Transverse colon (tissue), 4 donors: Measurements from ENCODE around the gene CTRB1. TPM values are rescaled to one million over a fixed set of nuclear protein-coding genes. Genes with fewer than 3 reads are reported as not detected.

ENCODE experiments used
- DNase-seq: peaks from one replicate; pipeline ENCODE4 v3.0.0-alpha.2; 2019
- H3K27ac ChIP-seq, 4 donors: fragments of 200-600 bp; sonication (generic); 2 replicates each; pipeline ENCODE4 v1.5.1; 2016 to 2018; ENCODE audit warnings: inconsistent platforms in 4 of 4
- H3K27me3 ChIP-seq: fragments of 200-600 bp; sonication (generic); 2 replicates; pipeline ENCODE4 v1.5.1; 2017; ENCODE audit warnings: inconsistent platforms
- H3K36me3 ChIP-seq, 4 donors: fragments of 200-600 bp; sonication (generic); 2 replicates each; pipeline ENCODE4 v1.5.1; 2017 to 2019; ENCODE audit warnings: inconsistent platforms in 4 of 4
- H3K4me1 ChIP-seq, 4 donors: fragments of 200-600 bp; sonication (generic); 2 replicates each; pipeline ENCODE4 v1.5.1; 2017 to 2020; ENCODE audit warnings: inconsistent platforms in 4 of 4
- H3K4me3 ChIP-seq, 4 donors: fragments of 200-600 bp; sonication (generic); 1 replicate in 1 of 4; 2 replicates in 3 of 4; pipeline versions ENCODE4 v1.5.1 to v1.6.1; 2017 to 2019; ENCODE audit warnings: inconsistent platforms in 4 of 4
- H3K9me3 ChIP-seq, 2 donors: fragments of 200-600 bp; sonication (generic); 2 replicates each; pipeline ENCODE4 v1.5.1; 2017 to 2019; ENCODE audit warnings: inconsistent platforms in 2 of 2
- CTCF ChIP-seq, 5 experiments: fragments of 200-600 bp in 3 of 5; fragments of 450-650 bp in 2 of 5; sonication (generic) in 3 of 5; IDR thresholded peaks; 1 replicate in 2 of 5; 2 replicates in 3 of 5; pipeline ENCODE4 v1.5.1; 2016 to 2017; ENCODE audit warnings: antibody characterized with exemption in 5 of 5, inconsistent platforms in 3 of 5, mild to moderate bottlenecking in 2 of 5, moderate library complexity in 1 of 5
- EP300 ChIP-seq: sonication (generic); formaldehyde crosslinking; IDR thresholded peaks from one replicate; pipeline ENCODE4 v1.6.1; 2017; ENCODE audit warnings: antibody characterized with exemption, low read depth
- POLR2A ChIP-seq: fragments of 450-650 bp; IDR thresholded peaks from one replicate; pipeline ENCODE4 v1.6.1; 2016; ENCODE audit warnings: antibody characterized with exemption, mild to moderate bottlenecking, moderate library complexity
- POLR2AphosphoS5 ChIP-seq, 3 donors: sonication (generic); formaldehyde crosslinking; IDR thresholded peaks; one replicate each; pipeline ENCODE4 v1.6.1; 2016; ENCODE audit warnings: antibody characterized with exemption in 3 of 3
- WGBS, 2 donors: methylation state at CpG; one replicate each; pipeline ENCODE4 v1.1.5; 2018; ENCODE audit warnings: low coverage in 1 of 2; 5-methylcytosine and 5-hydroxymethylcytosine counted together
- in situ Hi-C, 4 donors: fragments of 200-750 bp; cut with MboI; loops; one replicate each; pipeline versions ENCODE4 v1.15.0 to v1.15.1; 2017; ENCODE audit warnings: low sequenced_read_pairs in 3 of 4, low pct_ligation_motif_present in 1 of 4, low pct_unique_long_range_greater_than_20kb in 1 of 4
- intact Hi-C: fragments of 100-400 bp; cut with DNase I; formaldehyde crosslinking; loops from one replicate; pipeline ENCODE4 v1.15.1; 2023; ENCODE audit warnings: low total_unique reads
- total RNA-seq, 4 donors: library from RNA; depleted of rRNA; stranded (reverse); fragments of >200 nt; gene quantifications; one replicate each; pipeline ENCODE4 v1.1.0, GENCODE V29; 2016

The CTRB1 gene
- total RNA-seq, 4 donors from 2014 or later: not detected

- H3K27me3 ChIP-seq: peaks cover 8% of the 10 kb centered on the region
Measured at GRCh38 chr16:75225678-75226515, 7.1 kb downstream of the CTRB1 start.

GRCh38 chr16:75226550-75227360, 8.0 kb downstream of the CTRB1 start:
- WGBS, 2 donors: 68% methylated on average over 22 of the region's 22 CpGs; no CpG with 5 or more reads in 1 of the 2 donors
- in situ Hi-C loops (no loop called here), intact Hi-C loops (no loop called here)
- no peak for DNase-seq
- Histone ChIP-seq H3K4me1 (no peaks in the 10 kb centered on the region), H3K36me3 (peaks cover 0 to 12% (median 5%) of the 10 kb centered on the region in 4 donors), H3K4me3 (no peak overlapping the region), H3K9me3 (no peaks in the 10 kb centered on the region), H3K27ac (no peak overlapping the region), H3K27me3 (peaks cover 8% of the 10 kb centered on the region)
- no peak for TF ChIP-seq EP300
- TF ChIP-seq POLR2A: no peak
- TF ChIP-seq POLR2AphosphoS5 (IDR thresholded peaks at IDR 0.05): peak in 1 of 3 donors; percentile 58
- no peak for TF ChIP-seq CTCF (IDR thresholded peaks at IDR 0.05)

More at GRCh38 chr16:75225678-75226515, 7.1 kb downstream of the CTRB1 start:
- H3K4me1 ChIP-seq: no peaks in the 10 kb centered on the region
- H3K36me3 ChIP-seq: peaks cover 0 to 12% (median 5%) of the 10 kb centered on the region in 4 donors
- no peaks in the 10 kb centered on the region for H3K9me3 ChIP-seq
- intact Hi-C loops (loop anchor here (2.0 kb wide), 1 partner anchor 19 kb away; the partner anchor contains the start of gene CTRB2), in situ Hi-C loops (no loop called here)
- no peak for TF ChIP-seq POLR2A
- no peak for TF ChIP-seq CTCF (IDR thresholded peaks at IDR 0.05)
- TF ChIP-seq EP300: no peak
- no peak for TF ChIP-seq POLR2AphosphoS5 (IDR thresholded peaks at IDR 0.05)
- WGBS, 2 donors: 58 to 80% methylated on average over 1 to 26 of the region's 26 CpGs
- H3K4me3 ChIP-seq: no peak overlapping the region
- no peak overlapping the region for H3K27ac ChIP-seq
- no peak for DNase-seq

- H3K36me3 ChIP-seq: peaks cover 0 to 18% (median 5%) of the 10 kb centered on the region in 4 donors
- no peaks in the 10 kb centered on the region for H3K4me1 ChIP-seq
- no peaks in the 10 kb centered on the region for H3K9me3 ChIP-seq
- intact Hi-C loops (no loop called here), in situ Hi-C loops (no loop called here)
- DNase-seq: no peak
- peaks cover 8% of the 10 kb centered on the region for H3K27me3 ChIP-seq
- WGBS, 2 donors: 66 to 83% methylated on average over 5 to 18 of the region's 18 CpGs
- H3K27ac ChIP-seq: no peak overlapping the region
- no peak for TF ChIP-seq EP300
- no peak for TF ChIP-seq POLR2AphosphoS5 (IDR thresholded peaks at IDR 0.05)
- TF ChIP-seq POLR2A: no peak
- TF ChIP-seq CTCF (IDR thresholded peaks at IDR 0.05): no peak
- no peak overlapping the region for H3K4me3 ChIP-seq
Measured at GRCh38 chr16:75227361-75228142, 8.8 kb downstream of the CTRB1 start.
